ENCODE data around the gene KRTAP12-3. TPM values are rescaled to one million over a fixed set of nuclear protein-coding genes. Genes with fewer than 3 reads are reported as not detected.

The KRTAP12-3 gene
- polyA plus RNA-seq, 1 of the 3 experiments (the other 2 are of a cell fraction), result not detected

DNA sequence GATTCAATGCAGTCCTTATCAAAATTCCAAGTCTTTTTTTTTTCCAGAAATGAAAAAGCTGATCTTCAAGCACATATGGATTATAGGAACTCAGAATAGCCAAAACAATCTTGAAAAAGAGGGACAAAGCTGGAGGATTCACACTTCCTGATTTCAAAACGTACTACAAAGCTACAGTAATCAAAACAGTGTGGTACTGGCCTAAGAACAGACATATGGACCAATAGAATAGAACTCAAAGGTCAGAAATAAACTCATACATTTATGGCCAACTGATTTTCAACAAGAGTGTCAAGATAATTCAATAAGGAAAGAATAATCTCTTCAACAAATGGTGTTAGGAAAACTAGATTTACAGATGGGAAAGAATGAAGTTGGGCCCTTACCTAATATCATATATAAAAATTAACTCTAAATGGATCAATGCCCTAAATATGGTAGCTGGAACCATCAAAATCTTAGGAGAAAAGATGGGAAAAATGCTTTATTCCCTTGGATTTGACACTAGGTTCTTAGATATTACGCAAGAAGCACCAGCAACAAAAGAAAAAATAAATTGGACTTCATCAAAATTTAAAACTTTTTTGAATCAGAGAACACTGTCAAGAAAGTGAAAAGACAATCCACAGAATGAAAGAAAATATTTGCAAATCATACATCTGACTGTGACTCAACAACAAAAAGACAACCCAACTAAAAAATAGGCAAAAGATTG, 35.2 kb downstream of the KRTAP12-3 start:
- ChIA-PET CTCF (interaction anchor here (1.5 kb wide), 1 partner anchor 100 kb away, joined by 4 read pairs; no protein-coding TSS in a partner anchor), POLR2A (no interaction called here)
- Histone ChIP-seq H3K4me1 (ENCODE audit: control insufficient read depth in 1 of 2, insufficient read depth in 2 of 2, low read depth in 1 of 2, low read length in 1 of 2) (no peaks in the 10 kb centered on the region; a peak in 1 of 4 replicates), H3F3A (replicated peaks; ENCODE audit: insufficient read depth) (no peaks in the 10 kb centered on the region), H3K36me3 (replicated peaks in 1 of 2; ENCODE audit: control insufficient read depth in 1 of 2, insufficient read depth in 2 of 2, low read length in 1 of 2) (no peaks in the 10 kb centered on the region), H3K9me3 (0 out of 2 replicates have a peak, but pooled peaks cover 18% of the 10 kb centered on the region), H3K4me3 (ENCODE audit: low read depth in 2 of 2, low read length in 1 of 2) (no peak overlapping the region), H3K27me3 (ENCODE audit: insufficient read depth) (peaks cover 34% of the 10 kb centered on the region), H2AFZ (ENCODE audit: low read depth) (no peak overlapping the region), H3K9ac (no peak overlapping the region), H3K4me2 (no peak overlapping the region), H3K27ac (ENCODE audit: low read depth in 2 of 2, low read length in 1 of 2) (no peak overlapping the region), H4K20me1 (ENCODE audit: insufficient read depth) (no peaks in the 10 kb centered on the region), H3K9me2 (no peaks in the 10 kb centered on the region), H3K79me2 (ENCODE audit: insufficient read depth) (no peaks in the 10 kb centered on the region)
- TF ChIP-seq ELF1 (IDR thresholded peaks at IDR 0.05), result no peak
- TF ChIP-seq JUND (IDR thresholded peaks at IDR 0.05), result no peak
- no peak for TF ChIP-seq RFX5 (IDR thresholded peaks at IDR 0.05; ENCODE audit: low read length)
- no peak for TF ChIP-seq NRF1 (IDR thresholded peaks at IDR 0.05; ENCODE audit: low read depth, low read length)
- no peak for DNase-seq
- WGBS (ENCODE audit: low lambda C conversion rate), result 35% methylated on average over 2 of the region's 2 CpGs

DNA sequence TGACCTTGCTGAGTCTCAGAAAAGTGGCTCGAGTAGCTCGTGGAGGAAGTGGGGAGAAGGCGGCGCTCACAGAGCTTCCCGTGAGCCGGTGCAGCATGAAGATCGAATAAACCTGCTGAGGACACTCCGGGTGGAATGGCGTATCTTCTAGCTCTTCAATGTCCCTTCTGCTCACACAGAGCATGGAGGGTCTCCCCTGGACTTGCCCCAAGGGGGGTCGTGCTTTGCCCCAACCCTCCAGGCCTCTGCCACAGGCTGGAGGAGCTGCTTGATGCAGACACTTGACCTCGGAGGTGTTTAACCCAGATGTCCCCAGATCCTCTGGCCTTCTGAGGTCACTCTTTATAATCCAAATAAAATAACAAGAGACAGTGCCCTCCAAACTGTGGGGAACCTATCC, 37.0 kb downstream of the KRTAP12-3 start:
- DNase-seq, result no peak
- no peak overlapping the region for H2AFZ ChIP-seq (ENCODE audit: low read depth)
- no peak for TF ChIP-seq TCF12 (IDR thresholded peaks at IDR 0.05)
- 14% methylated on average over 9 of the region's 11 CpGs for WGBS (ENCODE audit: low lambda C conversion rate)
- H3K36me3 ChIP-seq (replicated peaks in 1 of 2; ENCODE audit: control insufficient read depth in 1 of 2, insufficient read depth in 2 of 2, low read length in 1 of 2), result no peaks in the 10 kb centered on the region
- H4K20me1 ChIP-seq (ENCODE audit: insufficient read depth), result no peaks in the 10 kb centered on the region
- H3K9me3 ChIP-seq, result 0 out of 2 replicates have a peak, but pooled peaks cover 18% of the 10 kb centered on the region
- H3F3A ChIP-seq (replicated peaks; ENCODE audit: insufficient read depth), result no peaks in the 10 kb centered on the region
- ChIA-PET POLR2A (no interaction called here), CTCF (interaction anchor here (1.5 kb wide), 1 partner anchor 99 kb away, joined by 4 read pairs; no protein-coding TSS in a partner anchor)
- H3K27ac ChIP-seq (ENCODE audit: low read depth in 2 of 2, low read length in 1 of 2), result no peak overlapping the region
- no peak overlapping the region for H3K4me2 ChIP-seq
- no peaks in the 10 kb centered on the region for H3K79me2 ChIP-seq (ENCODE audit: insufficient read depth)
- H3K9me2 ChIP-seq, result no peaks in the 10 kb centered on the region
- no peaks in the 10 kb centered on the region; a peak in 1 of 4 replicates for H3K4me1 ChIP-seq (ENCODE audit: control insufficient read depth in 1 of 2, insufficient read depth in 2 of 2, low read depth in 1 of 2, low read length in 1 of 2)
- H3K9ac ChIP-seq, result no peak overlapping the region
- H3K27me3 ChIP-seq (ENCODE audit: insufficient read depth), result peaks cover 38% of the 10 kb centered on the region
- no peak overlapping the region for H3K4me3 ChIP-seq (ENCODE audit: low read depth in 2 of 2, low read length in 1 of 2)

DNA sequence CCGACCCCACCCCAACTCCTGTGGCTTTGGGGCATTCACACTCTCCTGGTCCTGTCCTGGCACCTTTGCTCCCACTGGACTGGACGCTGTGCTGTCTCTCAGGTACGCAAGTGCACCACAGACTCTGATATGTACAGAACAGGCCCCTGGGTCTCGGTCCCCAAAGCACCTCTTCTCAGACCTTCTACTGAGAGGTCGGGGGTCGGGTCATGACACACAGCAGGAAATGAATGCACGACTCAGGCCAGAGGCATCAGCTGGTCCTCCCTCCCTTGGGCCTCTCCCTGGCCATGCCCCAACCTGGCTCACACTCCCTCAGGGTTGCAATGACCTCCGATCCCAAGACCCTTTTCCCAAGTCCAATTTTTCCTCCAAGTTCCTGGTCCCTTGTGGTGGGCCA, 37.5 kb downstream of the KRTAP12-3 start:
- 7% methylated on average over 7 of the region's 8 CpGs for WGBS (ENCODE audit: low lambda C conversion rate)
- CTCF ChIA-PET, result no interaction called here
- TF ChIP-seq, protein P1, sequence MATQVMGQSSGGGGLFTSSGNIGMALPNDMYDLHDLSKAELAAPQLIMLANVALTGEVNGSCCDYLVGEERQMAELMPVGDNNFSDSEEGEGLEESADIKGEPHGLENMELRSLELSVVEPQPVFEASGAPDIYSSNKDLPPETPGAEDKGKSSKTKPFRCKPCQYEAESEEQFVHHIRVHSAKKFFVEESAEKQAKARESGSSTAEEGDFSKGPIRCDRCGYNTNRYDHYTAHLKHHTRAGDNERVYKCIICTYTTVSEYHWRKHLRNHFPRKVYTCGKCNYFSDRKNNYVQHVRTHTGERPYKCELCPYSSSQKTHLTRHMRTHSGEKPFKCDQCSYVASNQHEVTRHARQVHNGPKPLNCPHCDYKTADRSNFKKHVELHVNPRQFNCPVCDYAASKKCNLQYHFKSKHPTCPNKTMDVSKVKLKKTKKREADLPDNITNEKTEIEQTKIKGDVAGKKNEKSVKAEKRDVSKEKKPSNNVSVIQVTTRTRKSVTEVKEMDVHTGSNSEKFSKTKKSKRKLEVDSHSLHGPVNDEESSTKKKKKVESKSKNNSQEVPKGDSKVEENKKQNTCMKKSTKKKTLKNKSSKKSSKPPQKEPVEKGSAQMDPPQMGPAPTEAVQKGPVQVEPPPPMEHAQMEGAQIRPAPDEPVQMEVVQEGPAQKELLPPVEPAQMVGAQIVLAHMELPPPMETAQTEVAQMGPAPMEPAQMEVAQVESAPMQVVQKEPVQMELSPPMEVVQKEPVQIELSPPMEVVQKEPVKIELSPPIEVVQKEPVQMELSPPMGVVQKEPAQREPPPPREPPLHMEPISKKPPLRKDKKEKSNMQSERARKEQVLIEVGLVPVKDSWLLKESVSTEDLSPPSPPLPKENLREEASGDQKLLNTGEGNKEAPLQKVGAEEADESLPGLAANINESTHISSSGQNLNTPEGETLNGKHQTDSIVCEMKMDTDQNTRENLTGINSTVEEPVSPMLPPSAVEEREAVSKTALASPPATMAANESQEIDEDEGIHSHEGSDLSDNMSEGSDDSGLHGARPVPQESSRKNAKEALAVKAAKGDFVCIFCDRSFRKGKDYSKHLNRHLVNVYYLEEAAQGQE (IDR thresholded peaks at IDR 0.05; ENCODE audit: low read depth, low read length), result no peak
- TF ChIP-seq RAD21 (IDR thresholded peaks at IDR 0.05; ENCODE audit: low read length) (no peak), SIN3A (IDR thresholded peaks at IDR 0.05; ENCODE audit: borderline replicate concordance, low read depth, low read length) (no peak), NRF1 (IDR thresholded peaks at IDR 0.05; ENCODE audit: low read depth, low read length) (no peak), CHD2 (IDR thresholded peaks at IDR 0.05; ENCODE audit: low read length, partially characterized antibody) (no peak), POLR2AphosphoS5 (IDR thresholded peaks at IDR 0.05; ENCODE audit: low read depth, low read length) (no peak), SMC3 (IDR thresholded peaks at IDR 0.05; ENCODE audit: low read depth, low read length) (no peak), RFX5 (IDR thresholded peaks at IDR 0.05; ENCODE audit: low read length) (no peak), JUND (IDR thresholded peaks at IDR 0.05) (no peak), TAF1 (IDR thresholded peaks at IDR 0.05; ENCODE audit: borderline replicate concordance, low read depth, low read length) (no peak), NFIC (IDR thresholded peaks at IDR 0.05; ENCODE audit: borderline replicate concordance) (no peak)
- TF ChIP-seq, protein P2, sequence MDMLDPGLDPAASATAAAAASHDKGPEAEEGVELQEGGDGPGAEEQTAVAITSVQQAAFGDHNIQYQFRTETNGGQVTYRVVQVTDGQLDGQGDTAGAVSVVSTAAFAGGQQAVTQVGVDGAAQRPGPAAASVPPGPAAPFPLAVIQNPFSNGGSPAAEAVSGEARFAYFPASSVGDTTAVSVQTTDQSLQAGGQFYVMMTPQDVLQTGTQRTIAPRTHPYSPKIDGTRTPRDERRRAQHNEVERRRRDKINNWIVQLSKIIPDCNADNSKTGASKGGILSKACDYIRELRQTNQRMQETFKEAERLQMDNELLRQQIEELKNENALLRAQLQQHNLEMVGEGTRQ (IDR thresholded peaks at IDR 0.05; ENCODE audit: borderline replicate concordance, low read depth, low read length), result no peak
- TF ChIP-seq, protein P3, sequence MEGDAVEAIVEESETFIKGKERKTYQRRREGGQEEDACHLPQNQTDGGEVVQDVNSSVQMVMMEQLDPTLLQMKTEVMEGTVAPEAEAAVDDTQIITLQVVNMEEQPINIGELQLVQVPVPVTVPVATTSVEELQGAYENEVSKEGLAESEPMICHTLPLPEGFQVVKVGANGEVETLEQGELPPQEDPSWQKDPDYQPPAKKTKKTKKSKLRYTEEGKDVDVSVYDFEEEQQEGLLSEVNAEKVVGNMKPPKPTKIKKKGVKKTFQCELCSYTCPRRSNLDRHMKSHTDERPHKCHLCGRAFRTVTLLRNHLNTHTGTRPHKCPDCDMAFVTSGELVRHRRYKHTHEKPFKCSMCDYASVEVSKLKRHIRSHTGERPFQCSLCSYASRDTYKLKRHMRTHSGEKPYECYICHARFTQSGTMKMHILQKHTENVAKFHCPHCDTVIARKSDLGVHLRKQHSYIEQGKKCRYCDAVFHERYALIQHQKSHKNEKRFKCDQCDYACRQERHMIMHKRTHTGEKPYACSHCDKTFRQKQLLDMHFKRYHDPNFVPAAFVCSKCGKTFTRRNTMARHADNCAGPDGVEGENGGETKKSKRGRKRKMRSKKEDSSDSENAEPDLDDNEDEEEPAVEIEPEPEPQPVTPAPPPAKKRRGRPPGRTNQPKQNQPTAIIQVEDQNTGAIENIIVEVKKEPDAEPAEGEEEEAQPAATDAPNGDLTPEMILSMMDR (IDR thresholded peaks at IDR 0.05), result no peak

More for the DNA sequence above, 37.5 kb downstream of the KRTAP12-3 start:
- 0 out of 2 replicates have a peak, but pooled peaks cover 18% of the 10 kb centered on the region for H3K9me3 ChIP-seq
- POLR2A ChIA-PET, result no interaction called here
- H4K20me1 ChIP-seq (ENCODE audit: insufficient read depth), result no peaks in the 10 kb centered on the region
- H3F3A ChIP-seq (replicated peaks; ENCODE audit: insufficient read depth), result no peaks in the 10 kb centered on the region
- H3K9ac ChIP-seq, result no peak overlapping the region
- H3K36me3 ChIP-seq (replicated peaks in 1 of 2; ENCODE audit: control insufficient read depth in 1 of 2, insufficient read depth in 2 of 2, low read length in 1 of 2), result no peaks in the 10 kb centered on the region
- H3K79me2 ChIP-seq (ENCODE audit: insufficient read depth), result no peaks in the 10 kb centered on the region
- no peaks in the 10 kb centered on the region; a peak in 1 of 4 replicates for H3K4me1 ChIP-seq (ENCODE audit: control insufficient read depth in 1 of 2, insufficient read depth in 2 of 2, low read depth in 1 of 2, low read length in 1 of 2)
- DNase-seq, result no peak
- H3K4me2 ChIP-seq, result no peak overlapping the region
- H2AFZ ChIP-seq (ENCODE audit: low read depth), result no peak overlapping the region
- peaks cover 42% of the 10 kb centered on the region for H3K27me3 ChIP-seq (ENCODE audit: insufficient read depth)
- H3K4me3 ChIP-seq (ENCODE audit: low read depth in 2 of 2, low read length in 1 of 2), result no peak overlapping the region
- no peak overlapping the region for H3K27ac ChIP-seq (ENCODE audit: low read depth in 2 of 2, low read length in 1 of 2)
- H3K9me2 ChIP-seq, result no peaks in the 10 kb centered on the region

All from SK-N-SH (cell line).